Epithelial cell of prostate (primary cell): ENCODE measurements around the gene ASTN2.

Source experiments
- DNase-seq: peaks from one replicate; pipeline ENCODE4 v3.0.0-alpha.2; 2011; ENCODE audit warnings: low read depth, low spot score
- H3K27ac ChIP-seq: fragments of 450-650 bp; 2 replicates; pipeline ENCODE4 v1.5.1; 2017; ENCODE audit warnings: mild to moderate bottlenecking

The ASTN2 gene

GRCh38 chr9:116990592-116990991, 424.3 kb downstream of the ASTN2 start:
- H3K27ac ChIP-seq, result peak overlapping the region; percentile 66
- DNase-seq, result no peak

- DNase-seq, result no peak
- H3K27ac ChIP-seq, result peak overlapping the region; percentile 48
Observed at GRCh38 chr9:116987721-116988485, 427.0 kb downstream of the ASTN2 start.

- DNase-seq, result no peak
- H3K27ac ChIP-seq, result no peak overlapping the region
Observed at GRCh38 chr9:116986015-116986414, 428.8 kb downstream of the ASTN2 start.

GRCh38 chr9:116985596-116985995, 429.3 kb downstream of the ASTN2 start:
- no peak for DNase-seq
- H3K27ac ChIP-seq, result no peak overlapping the region

- DNase-seq, result no peak
- H3K27ac ChIP-seq, result no peak overlapping the region
Observed at GRCh38 chr9:116984111-116984510, 430.7 kb downstream of the ASTN2 start.

- no peak overlapping the region for H3K27ac ChIP-seq
- no peak for DNase-seq
Observed at GRCh38 chr9:116980582-116981120, 434.2 kb downstream of the ASTN2 start.

- H3K27ac ChIP-seq, result peak overlapping the region; percentile 27
- peak; percentile 26 for DNase-seq
Observed at GRCh38 chr9:116979456-116979855, 435.4 kb downstream of the ASTN2 start.

GRCh38 chr9:116978155-116978554, 436.7 kb downstream of the ASTN2 start:
- no peak overlapping the region for H3K27ac ChIP-seq
- no peak for DNase-seq

- H3K27ac ChIP-seq, result no peak overlapping the region
- DNase-seq, result no peak
Observed at GRCh38 chr9:116975126-116975525, 439.7 kb downstream of the ASTN2 start.

GRCh38 chr9:116966199-116966598, 448.7 kb downstream of the ASTN2 start:
- no peak overlapping the region for H3K27ac ChIP-seq
- no peak for DNase-seq

- no peak for DNase-seq
- no peak overlapping the region for H3K27ac ChIP-seq
Observed at GRCh38 chr9:116964258-116964657, 450.6 kb downstream of the ASTN2 start.

GRCh38 chr9:116959809-116960208, 455.0 kb downstream of the ASTN2 start:
- DNase-seq, result no peak

GRCh38 chr9:116958881-116959280, 456.0 kb downstream of the ASTN2 start:
- DNase-seq, result no peak

More at GRCh38 chr9:116959809-116960208, 455.0 kb downstream of the ASTN2 start:
- no peak overlapping the region for H3K27ac ChIP-seq

GRCh38 chr9:116954731-116955130, 460.1 kb downstream of the ASTN2 start:
- H3K27ac ChIP-seq, result no peak overlapping the region
- no peak for DNase-seq

More at GRCh38 chr9:116958881-116959280, 456.0 kb downstream of the ASTN2 start:
- no peak overlapping the region for H3K27ac ChIP-seq

GRCh38 chr9:116953271-116953670, 461.6 kb downstream of the ASTN2 start:
- H3K27ac ChIP-seq, result no peak overlapping the region
- no peak for DNase-seq

- H3K27ac ChIP-seq, result peak overlapping the region; percentile 64
Observed at GRCh38 chr9:116952436-116952810, 462.4 kb downstream of the ASTN2 start.

GRCh38 chr9:116951588-116952435, 463.0 kb downstream of the ASTN2 start:
- peak; percentile 68 for DNase-seq
- peak overlapping the region; percentile 64 for H3K27ac ChIP-seq

More at GRCh38 chr9:116952436-116952810, 462.4 kb downstream of the ASTN2 start:
- peak; percentile 37 for DNase-seq

- peak overlapping the region; percentile 38 for H3K27ac ChIP-seq
- DNase-seq, result no peak
Observed at GRCh38 chr9:116945817-116946216, 469.0 kb downstream of the ASTN2 start.

- H3K27ac ChIP-seq, result peak overlapping the region; percentile 38
- DNase-seq, result no peak
Observed at GRCh38 chr9:116944714-116945534, 469.9 kb downstream of the ASTN2 start.

- H3K27ac ChIP-seq, result no peak overlapping the region
- DNase-seq, result no peak
Observed at GRCh38 chr9:116943970-116944369, 470.9 kb downstream of the ASTN2 start.
